PFSK-1 (cell line): ENCODE measurements around the gene WWC2.

Experiments used
- POLR2AphosphoS5 ChIP-seq: IDR thresholded peaks from 2 replicates; pipeline ENCODE4 v1.6.1; 2012; ENCODE audit warnings: low read depth, mild to moderate bottlenecking, control low read depth, low read length, moderate library complexity
- SIN3A ChIP-seq: IDR thresholded peaks from 2 replicates; pipeline ENCODE4 v1.6.1; 2012; ENCODE audit warnings: mild to moderate bottlenecking, low read length, moderate library complexity, borderline replicate concordance; ENCODE audit not compliant: insufficient read depth
- TAF1 ChIP-seq: IDR thresholded peaks from 2 replicates; pipeline ENCODE4 v1.6.1; 2012; ENCODE audit warnings: low read length, control low read depth, borderline replicate concordance; ENCODE audit not compliant: insufficient read depth

DNA sequence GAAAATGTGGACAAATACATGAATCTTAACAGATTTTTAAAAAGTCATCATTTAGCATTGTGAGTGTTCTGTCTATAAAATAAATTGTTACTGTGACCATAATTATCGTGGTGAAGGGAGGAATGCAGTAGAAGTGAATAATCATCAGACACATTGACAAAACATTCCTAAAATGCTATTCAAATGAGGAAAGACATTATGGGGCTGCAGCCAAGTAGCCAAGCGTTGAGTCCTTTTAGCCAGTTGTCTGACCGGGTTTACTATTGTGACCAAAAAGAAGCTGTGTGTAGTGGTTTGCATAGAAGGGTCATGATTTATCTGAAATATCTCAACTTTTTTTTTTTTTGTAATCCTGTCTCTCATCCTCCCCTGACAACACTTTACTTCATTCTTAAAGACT is 19.5 kb downstream of the WWC2 start:
- TF ChIP-seq TAF1, result no peak
- TF ChIP-seq POLR2AphosphoS5, result no peak
- no peak for TF ChIP-seq SIN3A
